ENCODE measurements around the gene AMMECR1. TPM values are rescaled to one million over a fixed set of nuclear protein-coding genes. Genes with fewer than 3 reads are reported as not detected.
"Not testable (repeated sequence)": the region's sequence is repeated elsewhere in the genome, so short reads cannot be mapped to it uniquely, and the experiment has no call there.

Gene AMMECR1
- total and polyA plus RNA-seq, 2 experiments from 2014 or later: 15.3 to 17.1 TPM

GRCh38 chrX:110248578-110248977, 69.3 kb downstream of the AMMECR1 start:
- no peaks in the 10 kb centered on the region for H3K4me1 ChIP-seq (ENCODE audit: insufficient read depth)
- no peak for TF ChIP-seq EZH2 (IDR thresholded peaks at IDR 0.05; ENCODE audit: insufficient read depth, poor library complexity, severe bottlenecking)
- peak; percentile 10 for DNase-seq
- no peaks in the 10 kb centered on the region for H3K27me3 ChIP-seq (replicated peaks; ENCODE audit: insufficient read depth)
- no peak overlapping the region for H3K4me2 ChIP-seq (ENCODE audit: unreplicated experiment)
- peaks cover 96% of the 10 kb centered on the region for H3K79me2 ChIP-seq (ENCODE audit: insufficient read depth)
- H2AFZ ChIP-seq: no peak overlapping the region
- H3F3A ChIP-seq (ENCODE audit: insufficient read depth): no peaks in the 10 kb centered on the region
- WGBS, 2 experiments (ENCODE audit: low coverage in 1 of 2, low lambda C conversion rate in 2 of 2, missing lambda C conversion rate in 2 of 2): 94 to 100% methylated on average over 1 of the region's 1 CpG
- no peak overlapping the region for H3K4me3 ChIP-seq
- no peaks in the 10 kb centered on the region for H3K9me2 ChIP-seq (ENCODE audit: insufficient read depth)
- in situ Hi-C loops (cut with MboI): no loop called here
- no peaks in the 10 kb centered on the region for H3K36me3 ChIP-seq (ENCODE audit: low read depth)
- no peaks in the 10 kb centered on the region for H3K9me3 ChIP-seq (ENCODE audit: low read depth)
- H3K9ac ChIP-seq: no peak overlapping the region
- no peaks in the 10 kb centered on the region for H4K20me1 ChIP-seq (ENCODE audit: insufficient read depth)
- no peak overlapping the region for H3K27ac ChIP-seq

- Histone ChIP-seq H3K27ac (no peak overlapping the region), H2AFZ (no peak overlapping the region), H3K27me3 (replicated peaks; ENCODE audit: insufficient read depth) (no peaks in the 10 kb centered on the region), H3K79me2 (ENCODE audit: insufficient read depth) (peaks cover 97% of the 10 kb centered on the region), H4K20me1 (ENCODE audit: insufficient read depth) (no peaks in the 10 kb centered on the region), H3K4me2 (ENCODE audit: unreplicated experiment) (no peak overlapping the region), H3K9me3 (ENCODE audit: low read depth) (no peaks in the 10 kb centered on the region), H3K4me3 (no peak overlapping the region), H3K9me2 (ENCODE audit: insufficient read depth) (no peaks in the 10 kb centered on the region), H3K4me1 (ENCODE audit: insufficient read depth) (peaks cover 8% of the 10 kb centered on the region), H3F3A (ENCODE audit: insufficient read depth) (no peaks in the 10 kb centered on the region), H3K36me3 (ENCODE audit: low read depth) (no peaks in the 10 kb centered on the region), H3K9ac (no peak overlapping the region)
- DNase-seq: peak; percentile 39
- in situ Hi-C loops (cut with MboI): no loop called here
- TF ChIP-seq EZH2phosphoT487 (IDR thresholded peaks at IDR 0.05; ENCODE audit: insufficient read depth, low read depth): no peak
- no peak for TF ChIP-seq EZH2 (IDR thresholded peaks at IDR 0.05; ENCODE audit: insufficient read depth, poor library complexity, severe bottlenecking)
Measured at GRCh38 chrX:110245011-110245410, 72.9 kb downstream of the AMMECR1 start.

- 92 to 100% methylated on average over 1 of the region's 1 CpG for WGBS, 2 experiments (ENCODE audit: low coverage in 1 of 2, low lambda C conversion rate in 2 of 2, missing lambda C conversion rate in 2 of 2)
- no peaks in the 10 kb centered on the region for H3K9me3 ChIP-seq (ENCODE audit: low read depth)
- no peak overlapping the region for H3K4me2 ChIP-seq (ENCODE audit: unreplicated experiment)
- peaks cover 8% of the 10 kb centered on the region for H3K4me1 ChIP-seq (ENCODE audit: insufficient read depth)
- no peaks in the 10 kb centered on the region for H3K9me2 ChIP-seq (ENCODE audit: insufficient read depth)
- in situ Hi-C loops (cut with MboI): no loop called here
- no peaks in the 10 kb centered on the region for H3K36me3 ChIP-seq (ENCODE audit: low read depth)
- no peaks in the 10 kb centered on the region for H3F3A ChIP-seq (ENCODE audit: insufficient read depth)
- H3K9ac ChIP-seq: no peak overlapping the region
- H4K20me1 ChIP-seq (ENCODE audit: insufficient read depth): no peaks in the 10 kb centered on the region
- H2AFZ ChIP-seq: no peak overlapping the region
- TF ChIP-seq EZH2 (IDR thresholded peaks at IDR 0.05; ENCODE audit: insufficient read depth, poor library complexity, severe bottlenecking): no peak
- no peak for TF ChIP-seq EZH2phosphoT487 (IDR thresholded peaks at IDR 0.05; ENCODE audit: insufficient read depth, low read depth)
- DNase-seq: no peak
- no peak overlapping the region for H3K27ac ChIP-seq
- no peak overlapping the region for H3K4me3 ChIP-seq
- H3K27me3 ChIP-seq (replicated peaks; ENCODE audit: insufficient read depth): no peaks in the 10 kb centered on the region
- peaks cover 99% of the 10 kb centered on the region for H3K79me2 ChIP-seq (ENCODE audit: insufficient read depth)
Measured at GRCh38 chrX:110242371-110242770, 75.5 kb downstream of the AMMECR1 start.

GRCh38 chrX:110241816-110242215, 76.1 kb downstream of the AMMECR1 start:
- H3K36me3 ChIP-seq (ENCODE audit: low read depth): no peaks in the 10 kb centered on the region
- H3K4me2 ChIP-seq (ENCODE audit: unreplicated experiment): no peak overlapping the region
- no peaks in the 10 kb centered on the region for H3K27me3 ChIP-seq (replicated peaks; ENCODE audit: insufficient read depth)
- H3K9ac ChIP-seq: no peak overlapping the region
- TF ChIP-seq EZH2 (IDR thresholded peaks at IDR 0.05; ENCODE audit: insufficient read depth, poor library complexity, severe bottlenecking) (no peak), EZH2phosphoT487 (IDR thresholded peaks at IDR 0.05; ENCODE audit: insufficient read depth, low read depth) (no peak)
- H3K4me3 ChIP-seq: no peak overlapping the region
- H2AFZ ChIP-seq: no peak overlapping the region
- WGBS, 2 experiments (ENCODE audit: low coverage in 1 of 2, low lambda C conversion rate in 2 of 2, missing lambda C conversion rate in 2 of 2): 100% methylated on average over 1 of the region's 1 CpG
- peak; percentile 63 for DNase-seq
- H4K20me1 ChIP-seq (ENCODE audit: insufficient read depth): no peaks in the 10 kb centered on the region
- H3K27ac ChIP-seq: no peak overlapping the region
- no peaks in the 10 kb centered on the region for H3K9me2 ChIP-seq (ENCODE audit: insufficient read depth)
- in situ Hi-C loops (cut with MboI): no loop called here
- H3K4me1 ChIP-seq (ENCODE audit: insufficient read depth): peaks cover 8% of the 10 kb centered on the region
- H3K9me3 ChIP-seq (ENCODE audit: low read depth): no peaks in the 10 kb centered on the region
- peaks cover 99% of the 10 kb centered on the region for H3K79me2 ChIP-seq (ENCODE audit: insufficient read depth)
- H3F3A ChIP-seq (ENCODE audit: insufficient read depth): no peaks in the 10 kb centered on the region

GRCh38 chrX:110238259-110238658, 79.6 kb downstream of the AMMECR1 start:
- WGBS, 2 experiments (ENCODE audit: low coverage in 1 of 2, low lambda C conversion rate in 2 of 2, missing lambda C conversion rate in 2 of 2): 95 to 100% methylated on average over 3 to 5 of the region's 5 CpGs
- H3K27me3 ChIP-seq (replicated peaks; ENCODE audit: insufficient read depth); H3K4me3 ChIP-seq; H3K36me3 ChIP-seq (ENCODE audit: low read depth); DNase-seq; H2AFZ ChIP-seq; H3K9ac ChIP-seq; H3K27ac ChIP-seq; H4K20me1 ChIP-seq (ENCODE audit: insufficient read depth); H3K4me2 ChIP-seq (ENCODE audit: unreplicated experiment); H3F3A ChIP-seq (ENCODE audit: insufficient read depth); H3K9me3 ChIP-seq (ENCODE audit: low read depth); in situ Hi-C loops (cut with MboI); H3K4me1 ChIP-seq (ENCODE audit: insufficient read depth); H3K9me2 ChIP-seq (ENCODE audit: insufficient read depth): not testable (repeated sequence)
- peaks cover 98% of the 10 kb centered on the region for H3K79me2 ChIP-seq (ENCODE audit: insufficient read depth)

GRCh38 chrX:110231485-110231884, 86.4 kb downstream of the AMMECR1 start:
- H3K9ac ChIP-seq; H3K9me3 ChIP-seq (ENCODE audit: low read depth); H3K27ac ChIP-seq; H3K4me2 ChIP-seq (ENCODE audit: unreplicated experiment); H3K36me3 ChIP-seq (ENCODE audit: low read depth); H3K4me1 ChIP-seq (ENCODE audit: insufficient read depth); H3K4me3 ChIP-seq; H2AFZ ChIP-seq; H4K20me1 ChIP-seq (ENCODE audit: insufficient read depth); H3K27me3 ChIP-seq (replicated peaks; ENCODE audit: insufficient read depth); in situ Hi-C loops (cut with MboI); DNase-seq; H3K9me2 ChIP-seq (ENCODE audit: insufficient read depth); H3F3A ChIP-seq (ENCODE audit: insufficient read depth): not testable (repeated sequence)
- WGBS, 2 experiments (ENCODE audit: low coverage in 1 of 2, low lambda C conversion rate in 2 of 2, missing lambda C conversion rate in 2 of 2): 93 to 100% methylated on average over 2 to 3 of the region's 3 CpGs
- H3K79me2 ChIP-seq (ENCODE audit: insufficient read depth): peaks cover 95% of the 10 kb centered on the region

GRCh38 chrX:110229497-110230111, 88.3 kb downstream of the AMMECR1 start:
- H3K79me2 ChIP-seq (ENCODE audit: insufficient read depth): peaks cover 95% of the 10 kb centered on the region
- H3K27me3 ChIP-seq (replicated peaks; ENCODE audit: insufficient read depth); H3K4me3 ChIP-seq; H4K20me1 ChIP-seq (ENCODE audit: insufficient read depth); H3K36me3 ChIP-seq (ENCODE audit: low read depth); H2AFZ ChIP-seq; H3K9me3 ChIP-seq (ENCODE audit: low read depth); H3K4me2 ChIP-seq (ENCODE audit: unreplicated experiment); H3K27ac ChIP-seq; H3K9me2 ChIP-seq (ENCODE audit: insufficient read depth); H3K4me1 ChIP-seq (ENCODE audit: insufficient read depth); in situ Hi-C loops (cut with MboI); H3F3A ChIP-seq (ENCODE audit: insufficient read depth); H3K9ac ChIP-seq; DNase-seq: not testable (repeated sequence)
- 95 to 97% methylated on average over 11 to 21 of the region's 21 CpGs for WGBS, 2 experiments (ENCODE audit: low coverage in 1 of 2, low lambda C conversion rate in 2 of 2, missing lambda C conversion rate in 2 of 2)

Measured in GM23248 (cell line).